BE2C (cell line): ENCODE data around the gene SSU72.
"Not testable (repeated sequence)": the region's sequence is repeated elsewhere in the genome, so short reads cannot be mapped to it uniquely, and the experiment has no call there.

Source experiments
- DNase-seq: peaks from one replicate; pipeline ENCODE4 v3.0.0-alpha.2; 2020
- H3K27me3 ChIP-seq: fragments of 250-450 bp; sonication (Bioruptor Pico); 2 replicates; pipeline ENCODE4 v1.5.1; 2020; ENCODE audit warnings: mild to moderate bottlenecking
- H3K36me3 ChIP-seq: fragments of 250-450 bp; sonication (Bioruptor Pico); 2 replicates; pipeline ENCODE4 v1.5.1; 2020; ENCODE audit warnings: mild to moderate bottlenecking
- H3K4me1 ChIP-seq: fragments of 250-450 bp; sonication (Bioruptor Pico); 2 replicates; pipeline ENCODE4 v1.5.1; 2020
- H3K4me3 ChIP-seq: 2 replicates; pipeline ENCODE4 v1.5.1; 2011; ENCODE audit warnings: low read depth, low read length
- H3K9me3 ChIP-seq: fragments of 250-450 bp; sonication (Bioruptor Pico); 2 replicates; pipeline ENCODE4 v1.5.1; 2020
- CTCF ChIP-seq: IDR thresholded peaks from 2 replicates; pipeline ENCODE4 v1.5.1; 2012; ENCODE audit warnings: mild to moderate bottlenecking, low read depth, low read length

Gene SSU72

GRCh38 chr1:1598051-1598719, 23.5 kb upstream of the SSU72 start:
- H3K4me3 ChIP-seq, result no peak overlapping the region
- H3K4me1 ChIP-seq, result peaks cover 13% of the 10 kb centered on the region
- TF ChIP-seq CTCF, result no peak
- no peak for DNase-seq
- no peaks in the 10 kb centered on the region for H3K36me3 ChIP-seq
- no peaks in the 10 kb centered on the region for H3K9me3 ChIP-seq
- peaks cover 4% of the 10 kb centered on the region for H3K27me3 ChIP-seq

GRCh38 chr1:1597275-1597930, 22.7 kb upstream of the SSU72 start:
- no peak overlapping the region for H3K4me3 ChIP-seq
- H3K36me3 ChIP-seq, result no peaks in the 10 kb centered on the region
- peak; percentile 54 for TF ChIP-seq CTCF
- DNase-seq, result peak; percentile 62
- peaks cover 10% of the 10 kb centered on the region for H3K4me1 ChIP-seq
- peaks cover 4% of the 10 kb centered on the region for H3K27me3 ChIP-seq
- no peaks in the 10 kb centered on the region for H3K9me3 ChIP-seq

GRCh38 chr1:1596493-1597274, 22.0 kb upstream of the SSU72 start:
- Histone ChIP-seq H3K4me3 (no peak overlapping the region), H3K9me3 (no peaks in the 10 kb centered on the region), H3K27me3 (peaks cover 4% of the 10 kb centered on the region), H3K4me1 (peaks cover 10% of the 10 kb centered on the region), H3K36me3 (no peaks in the 10 kb centered on the region)
- no peak for TF ChIP-seq CTCF
- no peak for DNase-seq

- H3K4me1 ChIP-seq, DNase-seq, H3K36me3 ChIP-seq, H3K4me3 ChIP-seq, H3K27me3 ChIP-seq, H3K9me3 ChIP-seq: not testable (repeated sequence)
Observed at GRCh38 chr1:1595341-1595740, 20.7 kb upstream of the SSU72 start.

- peak; percentile 52 for DNase-seq
- Histone ChIP-seq H3K4me1 (peaks cover 10% of the 10 kb centered on the region), H3K27me3 (peaks cover 4% of the 10 kb centered on the region), H3K9me3 (no peaks in the 10 kb centered on the region), H3K36me3 (no peaks in the 10 kb centered on the region), H3K4me3 (no peak overlapping the region)
- no peak for TF ChIP-seq CTCF
Observed at GRCh38 chr1:1594602-1595260, 20.1 kb upstream of the SSU72 start.

GRCh38 chr1:1593834-1594601, 19.4 kb upstream of the SSU72 start:
- no peaks in the 10 kb centered on the region for H3K27me3 ChIP-seq
- H3K4me1 ChIP-seq, result peaks cover 10% of the 10 kb centered on the region
- no peak for DNase-seq
- no peak overlapping the region for H3K4me3 ChIP-seq
- TF ChIP-seq CTCF, result no peak
- H3K9me3 ChIP-seq, result no peaks in the 10 kb centered on the region
- H3K36me3 ChIP-seq, result no peaks in the 10 kb centered on the region
